IMR-90 (cell line): ENCODE data around the gene MRPL41. TPM values are rescaled to one million over a fixed set of nuclear protein-coding genes. Genes with fewer than 3 reads are reported as not detected.

Experiments used
- ATAC-seq: fragments of 200-7000 bp; cut with Tn5 transposase; 2 replicates; pipeline ENCODE4 v1.9.1; 2020; ENCODE audit warnings: low read depth, mild to moderate bottlenecking, moderate library complexity
- BruUV-seq: library from RNA; stranded (reverse); fragments of 400-500 nt; replicated peaks from 2 replicates; lab custom pipeline; 2021; lab: Mats Ljungman, UMichigan
- CTCF ChIA-PET: fragments of 300-600 bp; formaldehyde crosslinking; extraction: SDS; loops from one replicate; lab custom pipeline; 2021; ENCODE audit warnings: antibody characterized with exemption; lab: Yijun Ruan, JAX
- POLR2A ChIA-PET: fragments of 300-600 bp; sonication (Branson Sonifier 250); formaldehyde crosslinking; loops from one replicate; lab custom pipeline; 2022; ENCODE audit warnings: antibody characterized with exemption; ENCODE audit not compliant: unreplicated experiment; lab: Charles Lee
- DNase-seq: peaks from one replicate; pipeline ENCODE4 v3.0.0; 2013
- H2AFZ ChIP-seq: replicated peaks from 2 replicates; pipeline ENCODE3; 2013; ENCODE audit warnings: low read length, mild to moderate bottlenecking; ENCODE audit not compliant: poor library complexity
- H2AK5ac ChIP-seq: 2 replicates; pipeline ENCODE4 v1.6.1; 2013; ENCODE audit warnings: low read depth, low read length, inconsistent platforms
- H2AK9ac ChIP-seq: replicated peaks from 2 replicates; pipeline ENCODE3; 2013; ENCODE audit warnings: mild to moderate bottlenecking, low read depth, low read length, moderate library complexity; ENCODE audit not compliant: poor library complexity
- H2BK120ac ChIP-seq: 2 replicates; pipeline ENCODE4 v1.6.1; 2013; ENCODE audit warnings: low read depth, low read length, inconsistent platforms
- H2BK15ac ChIP-seq: 3 replicates; pipeline ENCODE4 v1.6.1; 2013; ENCODE audit warnings: low read depth, low read length, inconsistent platforms
- H2BK20ac ChIP-seq: 2 replicates; pipeline ENCODE4 v1.6.1; 2013; ENCODE audit warnings: low read depth, mild to moderate bottlenecking, inconsistent platforms, low read length, moderate library complexity
- H2BK5ac ChIP-seq: 2 replicates; pipeline ENCODE4 v1.6.1; 2013; ENCODE audit warnings: mild to moderate bottlenecking, low read depth, low read length, inconsistent platforms; ENCODE audit not compliant: poor library complexity, severe bottlenecking
- H3K14ac ChIP-seq: replicated peaks from 2 replicates; pipeline ENCODE4 v1.6.1; 2013; ENCODE audit warnings: low read depth, low read length, inconsistent platforms
- H3K18ac ChIP-seq: 2 replicates; pipeline ENCODE4 v1.6.1; 2013; ENCODE audit warnings: low read depth, low read length, control low read depth
- H3K23ac ChIP-seq: 2 replicates; pipeline ENCODE4 v1.6.1; 2013; ENCODE audit warnings: low read depth, low read length, inconsistent platforms
- H3K27ac ChIP-seq: 2 replicates; pipeline ENCODE4 v1.5.1; 2013; ENCODE audit warnings: mild to moderate bottlenecking, control low read depth, low read length; ENCODE audit not compliant: insufficient read depth
- H3K27me3 ChIP-seq: 2 replicates; pipeline ENCODE4 v1.6.1; 2013; ENCODE audit warnings: low read length; ENCODE audit not compliant: control insufficient read depth, insufficient read depth
- H3K36me3 ChIP-seq: 2 replicates; pipeline ENCODE4 v1.6.1; 2013; ENCODE audit warnings: low read length, mixed read lengths; ENCODE audit not compliant: control insufficient read depth, insufficient read depth
- H3K4ac ChIP-seq: 2 replicates; pipeline ENCODE4 v1.6.1; 2013; ENCODE audit warnings: low read depth, low read length, inconsistent platforms
- H3K4me1 ChIP-seq: 2 replicates; pipeline ENCODE4 v1.6.1; 2013; ENCODE audit warnings: low read length, mixed read lengths; ENCODE audit not compliant: control insufficient read depth, insufficient read depth
- H3K4me2 ChIP-seq: 2 replicates; pipeline ENCODE4 v1.6.1; 2013; ENCODE audit warnings: low read depth, mild to moderate bottlenecking, control low read depth, low read length, moderate library complexity
- H3K4me3 ChIP-seq: 2 replicates; pipeline ENCODE4 v1.5.1; 2013; ENCODE audit warnings: low read depth, mild to moderate bottlenecking, control low read depth, low read length, moderate library complexity; ENCODE audit not compliant: insufficient read depth
- H3K56ac ChIP-seq: 2 replicates; pipeline ENCODE4 v1.6.1; 2013; ENCODE audit warnings: low read length, inconsistent platforms; ENCODE audit not compliant: insufficient read depth; ENCODE audit errors: extremely low read depth
- H3K79me1 ChIP-seq, 2 experiments: 2 replicates each; pipeline ENCODE4 v1.6.1; 2013; ENCODE audit warnings: low read length in 2 of 2, inconsistent platforms in 1 of 2, low read depth in 1 of 2
- H3K9ac ChIP-seq: 2 replicates; pipeline ENCODE4 v1.6.1; 2013; ENCODE audit warnings: low read depth, low read length, control low read depth
- H3K9me1 ChIP-seq: 2 replicates; pipeline ENCODE4 v1.6.1; 2013; ENCODE audit warnings: low read length, inconsistent platforms; ENCODE audit not compliant: insufficient read depth
- H3K9me3 ChIP-seq: 2 replicates; pipeline ENCODE4 v1.6.1; 2013; ENCODE audit warnings: low read length; ENCODE audit not compliant: control insufficient read depth, insufficient read depth
- H4K20me1 ChIP-seq: 2 replicates; pipeline ENCODE4 v1.6.1; 2013; ENCODE audit warnings: low read length, inconsistent platforms; ENCODE audit not compliant: insufficient read depth
- H4K5ac ChIP-seq: 2 replicates; pipeline ENCODE4 v1.6.1; 2013; ENCODE audit warnings: mild to moderate bottlenecking, low read depth, low read length, control low read depth
- H4K8ac ChIP-seq, 2 experiments: 2 replicates each; pipeline ENCODE4 v1.6.1; 2013; ENCODE audit warnings: low read depth in 2 of 2, low read length in 2 of 2, control low read depth in 1 of 2, inconsistent platforms in 1 of 2
- H4K91ac ChIP-seq: 2 replicates; pipeline ENCODE4 v1.6.1; 2013; ENCODE audit warnings: low read depth, low read length, inconsistent platforms; ENCODE audit not compliant: insufficient read depth
- BHLHE40 ChIP-seq: fragments of 150-350 bp; IDR thresholded peaks from 2 replicates; pipeline ENCODE4 v1.6.1; 2016; ENCODE audit warnings: mild to moderate bottlenecking, low read depth, low read length
- MAFK ChIP-seq: IDR thresholded peaks from 2 replicates; pipeline ENCODE4 v1.6.1; 2012; ENCODE audit warnings: low read depth, low read length, improper control_type of control experiment
- NFE2L2 ChIP-seq: fragments of 150-350 bp; IDR thresholded peaks from 2 replicates; pipeline ENCODE4 v1.6.1; 2016; ENCODE audit warnings: low read depth, mild to moderate bottlenecking, low read length
- RAD21 ChIP-seq: IDR thresholded peaks from 2 replicates; pipeline ENCODE4 v1.6.1; 2012; ENCODE audit warnings: low read length, improper control_type of control experiment
- WGBS, 2 experiments: methylation state at CpG; one replicate each; pipeline versions ENCODE4 v1.1.5 to v1.1.7; 2013; ENCODE audit warnings: missing lambda C conversion rate in 2 of 2; ENCODE audit not compliant: insufficient read length in 1 of 2; ENCODE audit errors: extremely low coverage in 2 of 2; 5-methylcytosine and 5-hydroxymethylcytosine counted together
- dilution Hi-C: fragments of 300-500 bp; cut with HindIII; formaldehyde crosslinking; loops from one replicate; pipeline ENCODE4 v1.14.3; 2018; ENCODE audit warnings: low sequenced_read_pairs; ENCODE audit not compliant: unreplicated experiment
- in situ Hi-C: fragments of 300-500 bp; cut with MboI; formaldehyde crosslinking; loops from 3 replicates; pipeline ENCODE4 v1.14.3; 2019; ENCODE audit warnings: low sequenced_read_pairs, inconsistent platforms, mixed read lengths
- intact Hi-C: fragments of 100-400 bp; cut with micrococcal nuclease; formaldehyde crosslinking; loops from 2 replicates; pipeline ENCODE4 v1.10.0; 2022
- polyA plus RNA-seq, 3 experiments: library from polyadenylated mRNA; depleted of rRNA; stranded (reverse); fragments of >200 nt; gene quantifications; 2 replicates each; pipeline ENCODE4 v1.2.3, GENCODE V29; 2012; ENCODE audit warnings: low replicate concordance in 1 of 3
- total RNA-seq: library from RNA; depleted of rRNA; stranded (reverse); fragments of >200 nt; gene quantifications from 2 replicates; pipeline ENCODE4 v1.2.3, GENCODE V29; 2012
- TF ChIP-seq, protein P1 (sequence below): conservative IDR thresholded peaks from 2 replicates; pipeline ENCODE4 v1.5.1; 2012; ENCODE audit warnings: mild to moderate bottlenecking, low read depth, low read length, improper control_type of control experiment

MRPL41 gene
- total and polyA plus RNA-seq, 2 of the 4 experiments (the other 2 are of a cell fraction), result 15.6 to 38.9 TPM

DNA sequence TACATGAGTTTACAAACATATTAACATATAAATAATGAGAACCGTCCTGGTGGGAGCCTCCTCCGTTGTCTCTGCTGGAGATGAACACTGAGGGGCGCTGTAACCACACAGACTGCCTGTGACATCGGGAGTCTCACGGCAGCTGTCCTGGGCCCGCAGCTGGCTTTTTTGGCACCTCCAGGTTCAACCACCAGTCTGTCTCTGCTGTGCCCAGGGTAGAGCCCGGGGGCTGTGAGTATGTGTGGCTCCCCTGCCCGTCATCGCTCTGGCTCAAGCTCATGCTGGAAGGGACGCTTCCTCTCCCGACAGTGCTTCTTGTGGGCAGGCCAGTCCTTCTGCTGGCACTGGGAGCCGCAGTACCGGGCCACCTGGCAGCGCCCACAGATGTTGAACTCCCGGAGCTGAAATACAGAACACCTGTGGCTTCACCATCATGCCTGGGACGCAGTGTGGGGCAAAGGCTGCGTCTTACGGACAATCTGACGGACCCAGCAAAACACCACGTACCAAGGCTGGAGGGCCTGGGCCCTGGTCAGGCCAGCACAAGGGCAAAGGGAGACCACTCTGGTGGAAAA lies 30.7 kb downstream of the MRPL41 start:
- Histone ChIP-seq H4K20me1 (peaks cover 7% of the 10 kb centered on the region), H2BK15ac (no peak overlapping the region), H4K5ac (no peak overlapping the region), H4K91ac (no peak overlapping the region), H2BK120ac (no peak overlapping the region), H3K36me3 (peaks cover 35% of the 10 kb centered on the region), H3K14ac (no peak overlapping the region), H3K23ac (no peak overlapping the region), H2BK5ac (no peak overlapping the region), H4K8ac (no peak overlapping the region), H2AFZ (no peak overlapping the region), H3K4ac (no peak overlapping the region), H2AK5ac (no peak overlapping the region), H3K4me2 (no peak overlapping the region), H3K9me1 (peaks cover 5% of the 10 kb centered on the region; the same call in 1 of the 2 replicates), H2BK20ac (no peak overlapping the region), H3K27ac (no peak overlapping the region), H3K18ac (no peak overlapping the region), H2AK9ac (no peak overlapping the region), H3K56ac (no peak overlapping the region), H3K4me1 (peaks cover 3% of the 10 kb centered on the region), H3K79me1 (peaks cover 6 to 33% of the 10 kb centered on the region in 2 experiments; a peak in 2 of 4 replicates), H3K9me3 (no peaks in the 10 kb centered on the region), H3K27me3 (no peaks in the 10 kb centered on the region), H3K4me3 (no peak overlapping the region), H3K9ac (no peak overlapping the region)
- 82% methylated on average over 12 of the region's 20 CpGs; no CpG with 5 or more reads in 1 of the 2 experiments for WGBS, 2 experiments
- dilution Hi-C loops, result no loop called here
- ATAC-seq (no peak), DNase-seq (no peak)
- TF ChIP-seq, protein P1, sequence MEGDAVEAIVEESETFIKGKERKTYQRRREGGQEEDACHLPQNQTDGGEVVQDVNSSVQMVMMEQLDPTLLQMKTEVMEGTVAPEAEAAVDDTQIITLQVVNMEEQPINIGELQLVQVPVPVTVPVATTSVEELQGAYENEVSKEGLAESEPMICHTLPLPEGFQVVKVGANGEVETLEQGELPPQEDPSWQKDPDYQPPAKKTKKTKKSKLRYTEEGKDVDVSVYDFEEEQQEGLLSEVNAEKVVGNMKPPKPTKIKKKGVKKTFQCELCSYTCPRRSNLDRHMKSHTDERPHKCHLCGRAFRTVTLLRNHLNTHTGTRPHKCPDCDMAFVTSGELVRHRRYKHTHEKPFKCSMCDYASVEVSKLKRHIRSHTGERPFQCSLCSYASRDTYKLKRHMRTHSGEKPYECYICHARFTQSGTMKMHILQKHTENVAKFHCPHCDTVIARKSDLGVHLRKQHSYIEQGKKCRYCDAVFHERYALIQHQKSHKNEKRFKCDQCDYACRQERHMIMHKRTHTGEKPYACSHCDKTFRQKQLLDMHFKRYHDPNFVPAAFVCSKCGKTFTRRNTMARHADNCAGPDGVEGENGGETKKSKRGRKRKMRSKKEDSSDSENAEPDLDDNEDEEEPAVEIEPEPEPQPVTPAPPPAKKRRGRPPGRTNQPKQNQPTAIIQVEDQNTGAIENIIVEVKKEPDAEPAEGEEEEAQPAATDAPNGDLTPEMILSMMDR, result peak; percentile 31; the same call in 1 of the 2 replicates
- TF ChIP-seq MAFK, result no peak
- no peak for TF ChIP-seq NFE2L2
- peak; percentile 44; the same call in 1 of the 2 replicates for TF ChIP-seq RAD21
- no peak for TF ChIP-seq BHLHE40
- in situ Hi-C loops, result no loop called here
- BruUV-seq, result no TSS peak
- ChIA-PET CTCF (no interaction called here), POLR2A (no interaction called here)
- intact Hi-C loops, result no loop called here
